Measurements from ENCODE around the gene TRPC4. TPM values are rescaled to one million over a fixed set of nuclear protein-coding genes. Genes with fewer than 3 reads are reported as not detected.

TRPC4 gene
- total RNA-seq, 6 experiments from 2014 or later, result 0.07 to 0.74 (median 0.46) TPM; not detected in 2

DNA sequence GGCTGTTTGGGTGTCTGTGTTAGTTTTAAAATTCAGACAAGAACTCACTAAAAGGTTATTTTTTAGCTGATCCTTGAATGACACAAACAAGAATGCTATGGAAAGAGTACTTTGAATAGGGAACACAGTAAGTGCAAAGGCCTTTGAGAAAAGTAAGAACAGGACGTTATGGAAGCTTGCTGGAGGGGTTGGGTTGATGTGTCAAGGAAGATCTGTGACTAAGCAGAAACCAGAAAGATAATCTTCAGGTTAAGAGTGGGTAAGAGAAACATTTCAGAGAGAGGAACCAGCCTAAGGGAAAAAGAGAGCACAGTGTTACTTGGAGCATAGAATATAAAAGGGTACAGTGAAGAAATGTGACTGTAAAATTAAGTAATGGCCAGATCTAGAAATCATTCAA lies 41.2 kb upstream of the TRPC4 start:
- no peak for ATAC-seq
- 27% methylated on average over 1 of the region's 1 CpG for WGBS (ENCODE audit: insufficient coverage, low coverage, low lambda C conversion rate, missing lambda C conversion rate)

DNA sequence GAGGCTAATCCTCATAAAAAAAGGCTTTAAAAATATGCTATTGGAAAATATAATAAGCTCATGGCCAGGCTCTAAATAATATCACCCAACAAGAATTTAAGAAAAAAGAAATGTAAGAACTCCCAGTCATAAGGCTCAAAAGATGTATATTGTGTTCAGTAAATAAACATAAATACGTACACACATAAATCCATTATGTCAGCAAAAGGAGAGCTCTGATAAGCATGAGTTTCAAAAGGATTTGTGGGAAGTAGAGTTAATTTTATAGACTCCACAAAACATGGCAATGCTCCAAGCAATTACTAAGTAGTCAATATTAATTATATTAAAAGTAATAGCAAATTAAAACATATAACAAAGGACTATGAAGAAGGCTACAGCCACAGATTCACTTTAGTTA lies 37.3 kb upstream of the TRPC4 start:
- 53% methylated on average over 1 of the region's 1 CpG for WGBS (ENCODE audit: insufficient coverage, low coverage, low lambda C conversion rate, missing lambda C conversion rate)
- H3K27me3 ChIP-seq, result no peaks in the 10 kb centered on the region
- no peak for ATAC-seq
- H3K4me1 ChIP-seq, result no peaks in the 10 kb centered on the region
- no peak for DNase-seq
- H3K27ac ChIP-seq, result no peak overlapping the region
- no peaks in the 10 kb centered on the region for H3K36me3 ChIP-seq
- TF ChIP-seq POLR2A (IDR thresholded peaks at IDR 0.05), result no peak
- TF ChIP-seq, protein P1, sequence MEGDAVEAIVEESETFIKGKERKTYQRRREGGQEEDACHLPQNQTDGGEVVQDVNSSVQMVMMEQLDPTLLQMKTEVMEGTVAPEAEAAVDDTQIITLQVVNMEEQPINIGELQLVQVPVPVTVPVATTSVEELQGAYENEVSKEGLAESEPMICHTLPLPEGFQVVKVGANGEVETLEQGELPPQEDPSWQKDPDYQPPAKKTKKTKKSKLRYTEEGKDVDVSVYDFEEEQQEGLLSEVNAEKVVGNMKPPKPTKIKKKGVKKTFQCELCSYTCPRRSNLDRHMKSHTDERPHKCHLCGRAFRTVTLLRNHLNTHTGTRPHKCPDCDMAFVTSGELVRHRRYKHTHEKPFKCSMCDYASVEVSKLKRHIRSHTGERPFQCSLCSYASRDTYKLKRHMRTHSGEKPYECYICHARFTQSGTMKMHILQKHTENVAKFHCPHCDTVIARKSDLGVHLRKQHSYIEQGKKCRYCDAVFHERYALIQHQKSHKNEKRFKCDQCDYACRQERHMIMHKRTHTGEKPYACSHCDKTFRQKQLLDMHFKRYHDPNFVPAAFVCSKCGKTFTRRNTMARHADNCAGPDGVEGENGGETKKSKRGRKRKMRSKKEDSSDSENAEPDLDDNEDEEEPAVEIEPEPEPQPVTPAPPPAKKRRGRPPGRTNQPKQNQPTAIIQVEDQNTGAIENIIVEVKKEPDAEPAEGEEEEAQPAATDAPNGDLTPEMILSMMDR (IDR thresholded peaks at IDR 0.05), result no peak
- intact Hi-C loops (cut with DNase I), result no loop called here
- H3K4me3 ChIP-seq, result no peak overlapping the region
- no peaks in the 10 kb centered on the region for H3K9me3 ChIP-seq

More for the DNA sequence above, 41.2 kb upstream of the TRPC4 start:
- no peak for DNase-seq
- no peak overlapping the region for H3K27ac ChIP-seq
- no peaks in the 10 kb centered on the region for H3K27me3 ChIP-seq
- H3K4me1 ChIP-seq, result no peaks in the 10 kb centered on the region
- H3K9me3 ChIP-seq, result no peaks in the 10 kb centered on the region
- no peaks in the 10 kb centered on the region for H3K36me3 ChIP-seq
- intact Hi-C loops (cut with DNase I), result no loop called here
- TF ChIP-seq, protein P1 (IDR thresholded peaks at IDR 0.05), result no peak
- TF ChIP-seq POLR2A (IDR thresholded peaks at IDR 0.05), result no peak
- H3K4me3 ChIP-seq, result no peak overlapping the region

DNA sequence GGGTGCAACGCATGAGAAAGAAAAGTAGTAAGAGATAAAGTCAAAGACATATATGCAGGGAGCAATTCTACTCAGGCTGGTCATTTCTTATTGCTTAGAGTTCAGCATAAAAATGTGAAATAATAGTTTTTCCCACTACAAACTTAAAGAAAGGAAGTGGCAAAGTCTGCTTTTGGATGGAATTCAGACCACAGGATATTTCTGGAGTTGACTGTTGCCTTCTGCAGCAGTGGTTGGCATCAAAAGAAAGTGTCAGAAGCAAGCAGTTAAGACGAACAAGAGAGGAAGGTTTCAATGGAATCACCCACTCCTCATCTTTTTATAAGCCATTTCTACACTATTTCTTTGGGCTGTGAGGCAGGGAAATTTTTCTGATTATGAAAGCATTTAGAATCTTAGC lies 36.2 kb upstream of the TRPC4 start:
- intact Hi-C loops (cut with DNase I), result no loop called here
- H3K27ac ChIP-seq, result no peak overlapping the region
- DNase-seq, result no peak
- H3K4me1 ChIP-seq, result no peaks in the 10 kb centered on the region
- H3K36me3 ChIP-seq, result no peaks in the 10 kb centered on the region
- H3K4me3 ChIP-seq, result no peak overlapping the region
- no peak for ATAC-seq
- H3K9me3 ChIP-seq, result no peaks in the 10 kb centered on the region
- WGBS (ENCODE audit: insufficient coverage, low coverage, low lambda C conversion rate, missing lambda C conversion rate), result 42% methylated on average over 2 of the region's 2 CpGs
- no peaks in the 10 kb centered on the region for H3K27me3 ChIP-seq
- TF ChIP-seq, protein P1 (IDR thresholded peaks at IDR 0.05), result no peak
- TF ChIP-seq POLR2A (IDR thresholded peaks at IDR 0.05), result no peak

DNA sequence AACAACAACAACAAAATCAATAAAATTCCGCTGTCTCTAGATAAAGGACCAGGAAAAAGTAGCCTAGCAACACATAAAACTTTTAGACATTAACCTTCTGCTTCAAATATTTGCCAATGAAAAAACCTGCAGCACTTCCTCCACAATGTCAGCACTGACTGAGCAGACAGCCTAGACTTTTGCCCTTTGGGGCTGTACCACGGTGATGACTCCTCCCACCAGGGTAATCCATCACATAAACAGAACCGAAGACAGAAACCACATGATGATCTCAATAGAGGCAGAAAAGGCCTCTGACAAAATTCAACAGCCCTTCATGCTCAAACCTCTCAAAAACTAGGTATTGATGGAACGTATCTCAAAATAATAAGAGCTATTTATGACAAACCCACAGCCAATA lies 30.2 kb upstream of the TRPC4 start:
- intact Hi-C loops (cut with DNase I), result no loop called here
- Histone ChIP-seq H3K4me1 (no peaks in the 10 kb centered on the region), H3K4me3 (no peak overlapping the region), H3K27ac (no peak overlapping the region), H3K27me3 (no peaks in the 10 kb centered on the region), H3K36me3 (no peaks in the 10 kb centered on the region), H3K9me3 (no peaks in the 10 kb centered on the region)
- DNase-seq, result peak in 1 of 3 donors; percentile 19
- WGBS (ENCODE audit: insufficient coverage, low coverage, low lambda C conversion rate, missing lambda C conversion rate), result 20% methylated on average over 4 of the region's 4 CpGs
- ATAC-seq, result peak in 3 of 4 donors; percentile 23 to 96 (median 37)
- no peak for TF ChIP-seq POLR2A (IDR thresholded peaks at IDR 0.05)
- TF ChIP-seq, protein P1 (IDR thresholded peaks at IDR 0.05), result no peak

DNA sequence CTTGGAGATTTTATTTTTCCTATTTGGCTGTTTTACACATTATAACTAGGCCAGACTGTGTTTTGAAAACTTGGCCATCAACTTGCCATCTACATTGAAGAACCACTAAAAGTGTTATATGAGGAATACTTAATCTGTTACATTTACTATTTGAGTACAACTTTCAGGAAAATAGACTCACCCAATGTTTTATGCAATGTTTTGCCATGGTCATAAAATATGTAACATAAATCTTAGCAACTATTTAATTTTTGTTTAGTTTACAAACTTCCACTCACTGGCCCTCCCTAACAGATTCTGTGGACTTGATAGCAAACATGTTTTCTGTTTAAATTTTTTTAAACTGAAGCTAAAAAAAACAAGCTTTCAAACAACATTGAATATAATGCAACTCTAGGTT lies 23.7 kb upstream of the TRPC4 start:
- Histone ChIP-seq H3K4me3 (no peak overlapping the region), H3K27ac (no peak overlapping the region), H3K27me3 (no peaks in the 10 kb centered on the region), H3K4me1 (no peaks in the 10 kb centered on the region), H3K9me3 (no peaks in the 10 kb centered on the region), H3K36me3 (no peaks in the 10 kb centered on the region)
- TF ChIP-seq, protein P1 (IDR thresholded peaks at IDR 0.05), result no peak
- no peak for TF ChIP-seq POLR2A (IDR thresholded peaks at IDR 0.05)
- ATAC-seq (no peak), DNase-seq (no peak)
- intact Hi-C loops (cut with DNase I), result no loop called here
